Endothelial cell of umbilical vein (primary cell): ENCODE results near the gene SSRP1. TPM values are rescaled to one million over a fixed set of nuclear protein-coding genes. Genes with fewer than 3 reads are reported as not detected.

Experiments
- BruUV-seq: library from RNA; stranded (reverse); fragments of 400-500 nt; replicated peaks from 2 replicates; lab custom pipeline; 2021; lab: Mats Ljungman, UMichigan
- CTCF ChIA-PET: fragments of 300-600, 350-600 bp; sonication (Branson Sonifier 250); formaldehyde crosslinking; loops from one replicate; lab custom pipeline; 2021; ENCODE audit warnings: antibody characterized with exemption, inconsistent platforms; lab: Charles Lee
- POLR2A ChIA-PET: fragments of 300-600, 350-600 bp; sonication (Branson Sonifier 250); formaldehyde crosslinking; loops from one replicate; lab custom pipeline; 2021; ENCODE audit warnings: antibody characterized with exemption, inconsistent platforms; lab: Charles Lee
- DNase-seq: peaks from one replicate; pipeline ENCODE4 v3.0.0-alpha.2; 2011; ENCODE audit warnings: low read depth, low spot score
- FAIRE-seq: peaks from 2 replicates; lab custom pipeline; 2011; peaks lifted over from hg19 to GRCh38; lab: Jason Lieb, UNC
- H2AFZ ChIP-seq: 2 replicates; pipeline ENCODE4 v1.6.0; 2012; ENCODE audit warnings: low read depth, low read length, control low read depth, inconsistent platforms
- H3K27ac ChIP-seq: 2 replicates; pipeline ENCODE4 v1.5.1; 2011; ENCODE audit warnings: low read depth, mild to moderate bottlenecking, control low read depth, low read length, moderate library complexity; ENCODE audit not compliant: insufficient read depth
- H3K27me3 ChIP-seq, 2 experiments: 2 replicates each; pipeline versions ENCODE4 v1.6.0 to v1.6.1; 2011; ENCODE audit warnings: low read length in 2 of 2, mixed read lengths in 1 of 2; ENCODE audit not compliant: control insufficient read depth in 2 of 2, insufficient read depth in 2 of 2
- H3K36me3 ChIP-seq, 2 experiments: 2 replicates in 1 of 2; 3 replicates in 1 of 2; pipeline ENCODE4 v1.5.1; 2011; ENCODE audit warnings: low read length in 2 of 2, mild to moderate bottlenecking in 1 of 2, moderate library complexity in 1 of 2; ENCODE audit not compliant: control insufficient read depth in 2 of 2, insufficient read depth in 2 of 2; ENCODE audit errors: extremely low read depth in 1 of 2
- H3K4me1 ChIP-seq: 3 replicates; pipeline ENCODE4 v1.5.1; 2011; ENCODE audit warnings: mild to moderate bottlenecking, low read length; ENCODE audit not compliant: control insufficient read depth, insufficient read depth; ENCODE audit errors: extremely low read depth
- H3K4me2 ChIP-seq: 2 replicates; pipeline ENCODE4 v1.6.1; 2011; ENCODE audit warnings: low read length, control low read depth, mixed read lengths; ENCODE audit not compliant: insufficient read depth
- H3K4me3 ChIP-seq, 3 experiments: fragments of 200-600 bp in 1 of 3; sonication (generic), shearing (Covaris generic) in 1 of 3; replicated peaks in 1 of 3; 2 replicates each; pipeline ENCODE4 v1.5.1; 2011 to 2016; ENCODE audit warnings: control low read depth in 3 of 3, low read length in 3 of 3, mild to moderate bottlenecking in 2 of 3, inconsistent platforms in 1 of 3, low read depth in 1 of 3, moderate library complexity in 1 of 3; ENCODE audit not compliant: insufficient read depth in 1 of 3
- H3K79me2 ChIP-seq: 2 replicates; pipeline ENCODE4 v1.6.0; 2012; ENCODE audit warnings: low read length, inconsistent platforms; ENCODE audit not compliant: control insufficient read depth, insufficient read depth
- H3K9ac ChIP-seq: replicated peaks from 2 replicates; pipeline ENCODE3; 2011; ENCODE audit warnings: low read length, control low read depth; ENCODE audit not compliant: insufficient read depth; ENCODE audit errors: extremely low read depth
- H3K9me1 ChIP-seq: replicated peaks from 3 replicates; pipeline ENCODE4 v1.6.0; 2011; ENCODE audit warnings: mild to moderate bottlenecking, low read length; ENCODE audit not compliant: control insufficient read depth, insufficient read depth; ENCODE audit errors: extremely low read depth
- H3K9me3 ChIP-seq: replicated peaks from 2 replicates; pipeline ENCODE4 v1.5.1; 2012; ENCODE audit warnings: low read length, inconsistent platforms; ENCODE audit not compliant: control insufficient read depth, insufficient read depth
- H4K20me1 ChIP-seq: replicated peaks from 2 replicates; pipeline ENCODE3; 2011; ENCODE audit warnings: mild to moderate bottlenecking, low read length; ENCODE audit not compliant: control insufficient read depth, insufficient read depth; ENCODE audit errors: extremely low read depth
- EZH2 ChIP-seq: IDR thresholded peaks from 2 replicates; pipeline ENCODE4 v1.6.1; 2012; ENCODE audit warnings: borderline replicate concordance, low read depth, mild to moderate bottlenecking, moderate library complexity, low read length, inconsistent platforms; ENCODE audit not compliant: severe bottlenecking
- FOS ChIP-seq: IDR thresholded peaks from 2 replicates; pipeline ENCODE4 v1.6.1; 2011; ENCODE audit warnings: mild to moderate bottlenecking, low read length, moderate library complexity, borderline replicate concordance; ENCODE audit not compliant: insufficient read depth
- GATA2 ChIP-seq: IDR thresholded peaks from 2 replicates; pipeline ENCODE4 v1.7.0; 2011; ENCODE audit warnings: low read depth, mild to moderate bottlenecking, moderate library complexity, mixed read lengths, low read length; ENCODE audit not compliant: insufficient read length, insufficient read depth
- JUN ChIP-seq: IDR thresholded peaks from 2 replicates; pipeline ENCODE4 v1.6.1; 2011; ENCODE audit warnings: borderline replicate concordance, low read depth; ENCODE audit not compliant: insufficient read length, insufficient read depth
- MAX ChIP-seq: IDR thresholded peaks from 2 replicates; pipeline ENCODE4 v1.6.1; 2011; ENCODE audit not compliant: insufficient read depth, insufficient read length
- MYC ChIP-seq: IDR thresholded peaks from one replicate; pipeline ENCODE4 v1.6.1; 2011; ENCODE audit warnings: mild to moderate bottlenecking, low read depth, low read length
- POLR2A ChIP-seq: IDR thresholded peaks from 2 replicates; pipeline ENCODE4 v1.6.1; 2012; ENCODE audit warnings: low read depth, mild to moderate bottlenecking, control low read depth, low read length
- POLR2AphosphoS5 ChIP-seq: IDR thresholded peaks from 2 replicates; pipeline ENCODE4 v1.6.1; 2012; ENCODE audit warnings: low read depth, mild to moderate bottlenecking, control low read depth, low read length, moderate library complexity; ENCODE audit not compliant: insufficient read depth
- dilution Hi-C: fragments of 300-500 bp; cut with MboI; formaldehyde crosslinking; loops from one replicate; pipeline ENCODE4 v1.15.0; 2019; ENCODE audit warnings: low sequenced_read_pairs; ENCODE audit not compliant: extremely low pct_ligation_motif_present
- intact Hi-C: fragments of 100-400 bp; cut with micrococcal nuclease; formaldehyde crosslinking; loops from one replicate; pipeline ENCODE4 v1.10.0; 2022
- polyA plus RNA-seq, 4 experiments: library from polyadenylated mRNA; depleted of rRNA in 3 of 4; stranded (reverse) in 3 of 4; unstranded in 1 of 4; fragments of >200 nt; gene quantifications; 2 replicates each; pipeline versions ENCODE4 v1.2.1 to v1.2.3, GENCODE V29; 2011 to 2012; ENCODE audit warnings: missing spikeins in 1 of 4
- total RNA-seq: library from RNA; stranded (reverse); gene quantifications from 2 replicates; pipeline ENCODE4 v1.2.3, GENCODE V29; 2021
- TF ChIP-seq, protein P1 (sequence below), 2 donors: IDR thresholded peaks; 1 replicate in 1 of 2; 2 replicates in 1 of 2; pipeline ENCODE4 v1.5.1; 2011; ENCODE audit warnings: low read length in 2 of 2, mild to moderate bottlenecking in 2 of 2, moderate library complexity in 2 of 2, control low read depth in 1 of 2, inconsistent platforms in 1 of 2, low read depth in 1 of 2; ENCODE audit not compliant: insufficient read depth in 1 of 2; ENCODE audit errors: extremely low read depth in 1 of 2

SSRP1 gene
- total and polyA plus RNA-seq, 2 donors (not counting 3 experiments of a cell fraction or from before 2014, with no cell fraction given): 130 to 146 TPM

DNA sequence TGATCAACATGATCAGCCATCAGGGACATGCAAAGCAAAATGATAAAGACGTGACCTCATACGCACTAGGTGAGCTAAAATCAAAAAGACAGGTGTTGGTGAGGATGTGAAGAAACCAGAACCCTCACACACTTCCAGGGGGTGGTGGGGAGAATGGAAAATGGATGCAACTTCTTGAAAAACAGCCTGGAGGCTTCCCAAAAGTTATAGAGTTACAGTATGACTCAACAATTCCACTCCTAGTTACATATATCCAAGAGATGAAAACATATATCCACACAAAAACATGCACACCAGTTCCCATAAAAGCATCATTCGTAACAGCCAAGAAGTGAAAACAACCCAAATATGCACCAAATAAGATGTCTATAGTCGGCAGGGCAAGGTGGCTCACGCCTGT lies 56.6 kb downstream of the SSRP1 start:
- dilution Hi-C loops (no loop called here), intact Hi-C loops (loop anchor here (2.0 kb wide), 1 partner anchor 46 kb away; the partner anchor contains the start of gene TNKS1BP1)
- DNase-seq (peak; percentile 17), FAIRE-seq (no peak)
- ChIA-PET CTCF (interaction anchor here (1.5 to 8.4 kb wide), 6 partner anchors 9 to 162 kb away, joined by 5 to 116 read pairs (median 8); no protein-coding TSS in a partner anchor), POLR2A (no interaction called here)
- Histone ChIP-seq H3K27me3 (no peaks in the 10 kb centered on the region), H3K79me2 (no peaks in the 10 kb centered on the region), H3K36me3 (no peaks in the 10 kb centered on the region), H3K4me1 (peaks cover 32% of the 10 kb centered on the region), H3K4me3 (no peak overlapping the region), H2AFZ (no peak overlapping the region), H3K27ac (no peak overlapping the region), H4K20me1 (no peaks in the 10 kb centered on the region), H3K9me3 (no peaks in the 10 kb centered on the region), H3K9me1 (no peaks in the 10 kb centered on the region), H3K9ac (no peak overlapping the region), H3K4me2 (no peak overlapping the region)
- BruUV-seq: no TSS peak
- TF ChIP-seq JUN: no peak
- TF ChIP-seq, protein P1, sequence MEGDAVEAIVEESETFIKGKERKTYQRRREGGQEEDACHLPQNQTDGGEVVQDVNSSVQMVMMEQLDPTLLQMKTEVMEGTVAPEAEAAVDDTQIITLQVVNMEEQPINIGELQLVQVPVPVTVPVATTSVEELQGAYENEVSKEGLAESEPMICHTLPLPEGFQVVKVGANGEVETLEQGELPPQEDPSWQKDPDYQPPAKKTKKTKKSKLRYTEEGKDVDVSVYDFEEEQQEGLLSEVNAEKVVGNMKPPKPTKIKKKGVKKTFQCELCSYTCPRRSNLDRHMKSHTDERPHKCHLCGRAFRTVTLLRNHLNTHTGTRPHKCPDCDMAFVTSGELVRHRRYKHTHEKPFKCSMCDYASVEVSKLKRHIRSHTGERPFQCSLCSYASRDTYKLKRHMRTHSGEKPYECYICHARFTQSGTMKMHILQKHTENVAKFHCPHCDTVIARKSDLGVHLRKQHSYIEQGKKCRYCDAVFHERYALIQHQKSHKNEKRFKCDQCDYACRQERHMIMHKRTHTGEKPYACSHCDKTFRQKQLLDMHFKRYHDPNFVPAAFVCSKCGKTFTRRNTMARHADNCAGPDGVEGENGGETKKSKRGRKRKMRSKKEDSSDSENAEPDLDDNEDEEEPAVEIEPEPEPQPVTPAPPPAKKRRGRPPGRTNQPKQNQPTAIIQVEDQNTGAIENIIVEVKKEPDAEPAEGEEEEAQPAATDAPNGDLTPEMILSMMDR (IDR thresholded peaks at IDR 0.05; ENCODE audit: extremely low read depth in 1 of 2, insufficient read depth in 1 of 2, low read depth in 1 of 2, low read length in 2 of 2): no peak
- no peak for TF ChIP-seq GATA2
- TF ChIP-seq MAX: no peak
- TF ChIP-seq FOS: no peak
- TF ChIP-seq MYC: no peak
- TF ChIP-seq EZH2: no peak
- no peak for TF ChIP-seq POLR2A
- TF ChIP-seq POLR2AphosphoS5: no peak
